Endothelial cell of umbilical vein (primary cell): ENCODE results near the gene SH3PXD2A. TPM values are rescaled to one million over a fixed set of nuclear protein-coding genes. Genes with fewer than 3 reads are reported as not detected.

Experiments
- BruUV-seq: library from RNA; stranded (reverse); fragments of 400-500 nt; replicated peaks from 2 replicates; lab custom pipeline; 2021; lab: Mats Ljungman, UMichigan
- CTCF ChIA-PET: fragments of 300-600, 350-600 bp; sonication (Branson Sonifier 250); formaldehyde crosslinking; loops from one replicate; lab custom pipeline; 2021; ENCODE audit warnings: antibody characterized with exemption, inconsistent platforms; lab: Charles Lee
- POLR2A ChIA-PET: fragments of 300-600, 350-600 bp; sonication (Branson Sonifier 250); formaldehyde crosslinking; loops from one replicate; lab custom pipeline; 2021; ENCODE audit warnings: antibody characterized with exemption, inconsistent platforms; lab: Charles Lee
- DNase-seq: peaks from one replicate; pipeline ENCODE4 v3.0.0-alpha.2; 2011; ENCODE audit warnings: low read depth, low spot score
- FAIRE-seq: peaks from 2 replicates; lab custom pipeline; 2011; peaks lifted over from hg19 to GRCh38; lab: Jason Lieb, UNC
- H2AFZ ChIP-seq: 2 replicates; pipeline ENCODE4 v1.6.0; 2012; ENCODE audit warnings: low read depth, low read length, control low read depth, inconsistent platforms
- H3K27ac ChIP-seq: 2 replicates; pipeline ENCODE4 v1.5.1; 2011; ENCODE audit warnings: low read depth, mild to moderate bottlenecking, control low read depth, low read length, moderate library complexity; ENCODE audit not compliant: insufficient read depth
- H3K27me3 ChIP-seq, 2 experiments: 2 replicates each; pipeline versions ENCODE4 v1.6.0 to v1.6.1; 2011; ENCODE audit warnings: low read length in 2 of 2, mixed read lengths in 1 of 2; ENCODE audit not compliant: control insufficient read depth in 2 of 2, insufficient read depth in 2 of 2
- H3K36me3 ChIP-seq, 2 experiments: 2 replicates in 1 of 2; 3 replicates in 1 of 2; pipeline ENCODE4 v1.5.1; 2011; ENCODE audit warnings: low read length in 2 of 2, mild to moderate bottlenecking in 1 of 2, moderate library complexity in 1 of 2; ENCODE audit not compliant: control insufficient read depth in 2 of 2, insufficient read depth in 2 of 2; ENCODE audit errors: extremely low read depth in 1 of 2
- H3K4me1 ChIP-seq: 3 replicates; pipeline ENCODE4 v1.5.1; 2011; ENCODE audit warnings: mild to moderate bottlenecking, low read length; ENCODE audit not compliant: control insufficient read depth, insufficient read depth; ENCODE audit errors: extremely low read depth
- H3K4me2 ChIP-seq: 2 replicates; pipeline ENCODE4 v1.6.1; 2011; ENCODE audit warnings: low read length, control low read depth, mixed read lengths; ENCODE audit not compliant: insufficient read depth
- H3K4me3 ChIP-seq, 3 experiments: fragments of 200-600 bp in 1 of 3; sonication (generic), shearing (Covaris generic) in 1 of 3; replicated peaks in 1 of 3; 2 replicates each; pipeline ENCODE4 v1.5.1; 2011 to 2016; ENCODE audit warnings: control low read depth in 3 of 3, low read length in 3 of 3, mild to moderate bottlenecking in 2 of 3, inconsistent platforms in 1 of 3, low read depth in 1 of 3, moderate library complexity in 1 of 3; ENCODE audit not compliant: insufficient read depth in 1 of 3
- H3K79me2 ChIP-seq: 2 replicates; pipeline ENCODE4 v1.6.0; 2012; ENCODE audit warnings: low read length, inconsistent platforms; ENCODE audit not compliant: control insufficient read depth, insufficient read depth
- H3K9ac ChIP-seq: replicated peaks from 2 replicates; pipeline ENCODE3; 2011; ENCODE audit warnings: low read length, control low read depth; ENCODE audit not compliant: insufficient read depth; ENCODE audit errors: extremely low read depth
- H3K9me1 ChIP-seq: replicated peaks from 3 replicates; pipeline ENCODE4 v1.6.0; 2011; ENCODE audit warnings: mild to moderate bottlenecking, low read length; ENCODE audit not compliant: control insufficient read depth, insufficient read depth; ENCODE audit errors: extremely low read depth
- H3K9me3 ChIP-seq: replicated peaks from 2 replicates; pipeline ENCODE4 v1.5.1; 2012; ENCODE audit warnings: low read length, inconsistent platforms; ENCODE audit not compliant: control insufficient read depth, insufficient read depth
- H4K20me1 ChIP-seq: replicated peaks from 2 replicates; pipeline ENCODE3; 2011; ENCODE audit warnings: mild to moderate bottlenecking, low read length; ENCODE audit not compliant: control insufficient read depth, insufficient read depth; ENCODE audit errors: extremely low read depth
- CTCF ChIP-seq, 2 donors: IDR thresholded peaks; 1 replicate in 1 of 2; 2 replicates in 1 of 2; pipeline ENCODE4 v1.5.1; 2011; ENCODE audit warnings: low read length in 2 of 2, mild to moderate bottlenecking in 2 of 2, moderate library complexity in 2 of 2, control low read depth in 1 of 2, inconsistent platforms in 1 of 2, low read depth in 1 of 2; ENCODE audit not compliant: insufficient read depth in 1 of 2; ENCODE audit errors: extremely low read depth in 1 of 2
- EZH2 ChIP-seq: IDR thresholded peaks from 2 replicates; pipeline ENCODE4 v1.6.1; 2012; ENCODE audit warnings: borderline replicate concordance, low read depth, mild to moderate bottlenecking, moderate library complexity, low read length, inconsistent platforms; ENCODE audit not compliant: severe bottlenecking
- FOS ChIP-seq: IDR thresholded peaks from 2 replicates; pipeline ENCODE4 v1.6.1; 2011; ENCODE audit warnings: mild to moderate bottlenecking, low read length, moderate library complexity, borderline replicate concordance; ENCODE audit not compliant: insufficient read depth
- GATA2 ChIP-seq: IDR thresholded peaks from 2 replicates; pipeline ENCODE4 v1.7.0; 2011; ENCODE audit warnings: low read depth, mild to moderate bottlenecking, moderate library complexity, mixed read lengths, low read length; ENCODE audit not compliant: insufficient read length, insufficient read depth
- JUN ChIP-seq: IDR thresholded peaks from 2 replicates; pipeline ENCODE4 v1.6.1; 2011; ENCODE audit warnings: borderline replicate concordance, low read depth; ENCODE audit not compliant: insufficient read length, insufficient read depth
- MAX ChIP-seq: IDR thresholded peaks from 2 replicates; pipeline ENCODE4 v1.6.1; 2011; ENCODE audit not compliant: insufficient read depth, insufficient read length
- MYC ChIP-seq: IDR thresholded peaks from one replicate; pipeline ENCODE4 v1.6.1; 2011; ENCODE audit warnings: mild to moderate bottlenecking, low read depth, low read length
- POLR2A ChIP-seq: IDR thresholded peaks from 2 replicates; pipeline ENCODE4 v1.6.1; 2012; ENCODE audit warnings: low read depth, mild to moderate bottlenecking, control low read depth, low read length
- POLR2AphosphoS5 ChIP-seq: IDR thresholded peaks from 2 replicates; pipeline ENCODE4 v1.6.1; 2012; ENCODE audit warnings: low read depth, mild to moderate bottlenecking, control low read depth, low read length, moderate library complexity; ENCODE audit not compliant: insufficient read depth
- dilution Hi-C: fragments of 300-500 bp; cut with MboI; formaldehyde crosslinking; loops from one replicate; pipeline ENCODE4 v1.15.0; 2019; ENCODE audit warnings: low sequenced_read_pairs; ENCODE audit not compliant: extremely low pct_ligation_motif_present
- intact Hi-C: fragments of 100-400 bp; cut with micrococcal nuclease; formaldehyde crosslinking; loops from one replicate; pipeline ENCODE4 v1.10.0; 2022
- polyA plus RNA-seq, 4 experiments: library from polyadenylated mRNA; depleted of rRNA in 3 of 4; stranded (reverse) in 3 of 4; unstranded in 1 of 4; fragments of >200 nt; gene quantifications; 2 replicates each; pipeline versions ENCODE4 v1.2.1 to v1.2.3, GENCODE V29; 2011 to 2012; ENCODE audit warnings: missing spikeins in 1 of 4
- total RNA-seq: library from RNA; stranded (reverse); gene quantifications from 2 replicates; pipeline ENCODE4 v1.2.3, GENCODE V29; 2021

Gene SH3PXD2A
- total and polyA plus RNA-seq, 2 donors (not counting 3 experiments of a cell fraction or from before 2014, with no cell fraction given) = 1.4 to 5.1 TPM

GRCh38 chr10:103574097-103575061 is 281.0 kb downstream of the SH3PXD2A start:
- H3K27me3 ChIP-seq = peaks cover 14 to 16% of the 10 kb centered on the region in 2 experiments
- no peaks in the 10 kb centered on the region for H3K9me3 ChIP-seq
- ChIA-PET CTCF (interaction anchor here (1.0 to 1.2 kb wide), 2 partner anchors 10 to 22 kb away, joined by 3 read pairs; no protein-coding TSS in a partner anchor), POLR2A (no interaction called here)
- intact Hi-C loops (no loop called here), dilution Hi-C loops (no loop called here)
- no peaks in the 10 kb centered on the region for H3K9me1 ChIP-seq
- H3K4me3 ChIP-seq = no peak overlapping the region
- H3K79me2 ChIP-seq = no peaks in the 10 kb centered on the region
- H3K27ac ChIP-seq = no peak overlapping the region
- FAIRE-seq = no peak
- no peak overlapping the region for H3K4me2 ChIP-seq
- H2AFZ ChIP-seq = no peak overlapping the region
- TF ChIP-seq POLR2AphosphoS5 (no peak), FOS (no peak), POLR2A (no peak), MYC (no peak), JUN (no peak), EZH2 (no peak), MAX (no peak), GATA2 (no peak), CTCF (IDR thresholded peaks at IDR 0.05; ENCODE audit: extremely low read depth in 1 of 2, insufficient read depth in 1 of 2, low read depth in 1 of 2, low read length in 2 of 2) (no peak)
- no peak for DNase-seq
- H4K20me1 ChIP-seq = no peaks in the 10 kb centered on the region
- no peaks in the 10 kb centered on the region for H3K36me3 ChIP-seq
- BruUV-seq = no TSS peak
- H3K4me1 ChIP-seq = no peaks in the 10 kb centered on the region
- H3K9ac ChIP-seq = no peak overlapping the region
